Uterus (tissue), 4 donors: Measurements from ENCODE around the gene SCNM1. TPM values are rescaled to one million over a fixed set of nuclear protein-coding genes. Genes with fewer than 3 reads are reported as not detected.
"Not testable (repeated sequence)": the region's sequence is repeated elsewhere in the genome, so short reads cannot be mapped to it uniquely, and the experiment has no call there.

Source experiments
- DNase-seq, 2 donors: peaks; one replicate each; pipeline ENCODE4 v3.0.0-alpha.2; 2019 to 2020
- H3K27ac ChIP-seq, 2 donors: fragments of 200-600 bp; sonication (generic); 1 replicate in 1 of 2; 2 replicates in 1 of 2; pipeline ENCODE4 v1.5.1; 2016 to 2018
- H3K27me3 ChIP-seq, 2 donors: fragments of 200-600 bp; sonication (generic); one replicate each; pipeline ENCODE4 v1.5.1; 2018 to 2019; ENCODE audit warnings: control low read depth in 1 of 2
- H3K36me3 ChIP-seq, 2 donors: fragments of 200-600 bp; sonication (generic); one replicate each; pipeline ENCODE4 v1.5.1; 2019; ENCODE audit warnings: control low read depth in 1 of 2
- H3K4me1 ChIP-seq, 2 donors: fragments of 200-600 bp; sonication (generic); one replicate each; pipeline ENCODE4 v1.5.1; 2018 to 2019; ENCODE audit warnings: control low read depth in 1 of 2
- H3K4me3 ChIP-seq, 2 donors: fragments of 200-600 bp; sonication (generic); 1 replicate in 1 of 2; 2 replicates in 1 of 2; pipeline ENCODE4 v1.5.1; 2018 to 2019; ENCODE audit warnings: mild to moderate bottlenecking in 1 of 2
- H3K9me3 ChIP-seq, 2 donors: fragments of 200-600 bp; sonication (generic); one replicate each; pipeline ENCODE4 v1.5.1; 2019; ENCODE audit warnings: control low read depth in 1 of 2
- CTCF ChIP-seq, 4 experiments: fragments of 200-600 bp in 2 of 4; fragments of 450-650 bp in 2 of 4; sonication (generic) in 2 of 4; IDR thresholded peaks; one replicate each; pipeline ENCODE4 v1.5.1; 2016 to 2019; ENCODE audit warnings: antibody characterized with exemption in 4 of 4, mild to moderate bottlenecking in 2 of 4, moderate library complexity in 1 of 4
- POLR2A ChIP-seq, 2 donors: fragments of 450-650 bp; IDR thresholded peaks; one replicate each; pipeline ENCODE4 v1.6.1; 2016; ENCODE audit warnings: antibody characterized with exemption in 2 of 2, mild to moderate bottlenecking in 1 of 2, moderate library complexity in 1 of 2
- intact Hi-C: fragments of 100-400 bp; cut with DNase I; formaldehyde crosslinking; loops from one replicate; pipeline ENCODE4 v1.15.1; 2023; ENCODE audit warnings: low total_unique reads
- total RNA-seq, 4 donors: library from RNA; depleted of rRNA in 3 of 4; stranded (reverse); fragments of >200 nt in 3 of 4; gene quantifications; one replicate each; pipeline versions ENCODE4 v1.1.0 to v1.2.4, GENCODE V29; 2014 to 2023
- donor health status: DM: yes; HTN: yes; CAD: no.

Gene SCNM1
- total RNA-seq, 4 donors from 2014 or later = 3.2 to 186 (median 21.3) TPM

- TF ChIP-seq CTCF (IDR thresholded peaks at IDR 0.05) (no peak), POLR2A (IDR thresholded peaks at IDR 0.05) (no peak)
- H3K4me1 ChIP-seq = peaks cover 0 to 9% of the 10 kb centered on the region in 2 donors
- no peaks in the 10 kb centered on the region for H3K36me3 ChIP-seq
- intact Hi-C loops = loop anchor here (10.0 kb wide), 1 partner anchor 57 kb away; the partner anchor contains the start of gene PSMD4
- no peak for DNase-seq
- H3K4me3 ChIP-seq = peak overlapping the region; percentile 69 to 75
- no peaks in the 10 kb centered on the region for H3K9me3 ChIP-seq
- H3K27ac ChIP-seq = peak overlapping the region; percentile 88 to 92
- no peaks in the 10 kb centered on the region for H3K27me3 ChIP-seq
Observed at GRCh38 chr1:151197863-151198253, 31.9 kb downstream of the SCNM1 start.

GRCh38 chr1:151198254-151199127 is 32.5 kb downstream of the SCNM1 start, which contains the start of gene PIP5K1A:
Gene PIP5K1A, plus strand, starts transcription at chr1:151198552. Its CDS starts 445 bp downstream, at chr1:151198997.
- H3K4me1 ChIP-seq = peaks cover 0 to 9% of the 10 kb centered on the region in 2 donors
- H3K9me3 ChIP-seq = no peaks in the 10 kb centered on the region
- TF ChIP-seq CTCF (IDR thresholded peaks at IDR 0.05) = peak in 1 of 4 experiments; percentile 18
- peak; percentile 74 to 77 for TF ChIP-seq POLR2A (IDR thresholded peaks at IDR 0.05)
- H3K27ac ChIP-seq = peak within 1 kb of the TSS; percentile 88 to 92
- H3K4me3 ChIP-seq = peak within 1 kb of the TSS; percentile 69 to 75
- no peaks in the 10 kb centered on the region for H3K27me3 ChIP-seq
- H3K36me3 ChIP-seq = no peaks in the 10 kb centered on the region
- DNase-seq = peak; percentile 97 to 99
- intact Hi-C loops = loop anchor here (10.0 kb wide), 1 partner anchor 56 kb away; the partner anchor contains the start of gene PSMD4

GRCh38 chr1:151199873-151200581 is 34.1 kb downstream of the SCNM1 start:
- Histone ChIP-seq H3K36me3 (no peaks in the 10 kb centered on the region), H3K9me3 (no peaks in the 10 kb centered on the region), H3K4me3 (peak overlapping the region; percentile 69 to 75), H3K27ac (peak overlapping the region; percentile 88 to 92), H3K27me3 (no peaks in the 10 kb centered on the region), H3K4me1 (peaks cover 0 to 9% of the 10 kb centered on the region in 2 donors)
- no peak for TF ChIP-seq CTCF (IDR thresholded peaks at IDR 0.05)
- TF ChIP-seq POLR2A (IDR thresholded peaks at IDR 0.05) = no peak
- intact Hi-C loops = loop anchor here (10.0 kb wide), 1 partner anchor 55 kb away; the partner anchor contains the start of gene PSMD4
- DNase-seq = peak in 1 of 2 donors; percentile 57

GRCh38 chr1:151205381-151205965 is 39.5 kb downstream of the SCNM1 start:
- H3K4me3 ChIP-seq, H3K27ac ChIP-seq, H3K36me3 ChIP-seq, H3K27me3 ChIP-seq, H3K4me1 ChIP-seq, DNase-seq, intact Hi-C loops, H3K9me3 ChIP-seq: not testable (repeated sequence)

- intact Hi-C loops = no loop called here
- Histone ChIP-seq H3K27ac (no peak overlapping the region), H3K27me3 (no peaks in the 10 kb centered on the region), H3K4me1 (no peaks in the 10 kb centered on the region), H3K4me3 (no peak overlapping the region), H3K36me3 (no peaks in the 10 kb centered on the region), H3K9me3 (no peaks in the 10 kb centered on the region)
- TF ChIP-seq POLR2A (IDR thresholded peaks at IDR 0.05) = no peak
- DNase-seq = no peak
Observed at GRCh38 chr1:151210830-151211229, 44.9 kb downstream of the SCNM1 start.
